Smooth muscle cell of the brain vasculature (primary cell): Measurements from ENCODE around the gene CYP3A5.
"Not testable (repeated sequence)": the region's sequence is repeated elsewhere in the genome, so short reads cannot be mapped to it uniquely, and the experiment has no call there.

Experiments used
- DNase-seq: peaks from one replicate; pipeline ENCODE4 v3.0.0-alpha.2; 2012; ENCODE audit warnings: low read depth, low spot score

Gene CYP3A5

GRCh38 chr7:99679400-99680191 is at the start of gene CYP3A5:
Gene CYP3A5 (minus strand): TSS chr7:99679996. CDS start chr7:99679896, 100 bp downstream.
- no peak for DNase-seq

DNA sequence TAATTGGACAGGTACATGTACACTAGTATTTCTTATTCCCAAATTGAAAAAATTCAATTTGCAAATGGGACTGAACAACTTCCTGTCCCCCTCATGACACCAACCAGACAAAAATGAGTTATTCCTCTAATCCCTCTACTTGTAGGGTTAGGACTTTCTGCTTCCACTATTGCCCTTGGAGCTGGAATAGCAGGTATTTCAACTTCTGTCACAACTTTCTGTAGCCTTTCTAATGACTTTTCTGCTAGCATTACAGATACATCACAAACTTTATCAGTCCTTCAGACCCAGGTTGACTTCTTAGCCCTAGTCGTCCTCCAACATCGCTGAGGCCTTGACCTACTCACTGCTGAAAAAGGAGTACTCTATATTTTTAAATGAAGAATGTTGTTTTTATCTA is 48.8 kb upstream of the CYP3A5 start:
- no peak for DNase-seq

DNA sequence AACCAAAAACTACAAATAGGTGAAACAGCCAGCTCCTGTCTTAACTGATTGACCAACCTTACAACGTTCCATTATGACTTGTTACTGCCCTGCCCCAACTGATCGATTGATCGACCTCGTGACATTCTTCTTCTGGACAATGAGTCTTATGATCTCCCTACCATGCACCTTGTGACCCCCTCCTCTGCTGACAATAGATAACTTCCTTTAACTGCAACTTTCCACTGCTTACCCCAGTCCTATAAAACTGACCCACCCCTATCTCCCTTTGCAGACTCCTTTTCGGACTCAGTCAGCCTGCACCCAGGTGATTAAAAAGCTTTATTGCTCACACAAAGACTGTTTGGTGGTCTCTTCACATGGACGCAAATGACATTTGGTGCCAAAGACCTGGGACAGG is 43.4 kb upstream of the CYP3A5 start:
- DNase-seq = not testable (repeated sequence)

DNA sequence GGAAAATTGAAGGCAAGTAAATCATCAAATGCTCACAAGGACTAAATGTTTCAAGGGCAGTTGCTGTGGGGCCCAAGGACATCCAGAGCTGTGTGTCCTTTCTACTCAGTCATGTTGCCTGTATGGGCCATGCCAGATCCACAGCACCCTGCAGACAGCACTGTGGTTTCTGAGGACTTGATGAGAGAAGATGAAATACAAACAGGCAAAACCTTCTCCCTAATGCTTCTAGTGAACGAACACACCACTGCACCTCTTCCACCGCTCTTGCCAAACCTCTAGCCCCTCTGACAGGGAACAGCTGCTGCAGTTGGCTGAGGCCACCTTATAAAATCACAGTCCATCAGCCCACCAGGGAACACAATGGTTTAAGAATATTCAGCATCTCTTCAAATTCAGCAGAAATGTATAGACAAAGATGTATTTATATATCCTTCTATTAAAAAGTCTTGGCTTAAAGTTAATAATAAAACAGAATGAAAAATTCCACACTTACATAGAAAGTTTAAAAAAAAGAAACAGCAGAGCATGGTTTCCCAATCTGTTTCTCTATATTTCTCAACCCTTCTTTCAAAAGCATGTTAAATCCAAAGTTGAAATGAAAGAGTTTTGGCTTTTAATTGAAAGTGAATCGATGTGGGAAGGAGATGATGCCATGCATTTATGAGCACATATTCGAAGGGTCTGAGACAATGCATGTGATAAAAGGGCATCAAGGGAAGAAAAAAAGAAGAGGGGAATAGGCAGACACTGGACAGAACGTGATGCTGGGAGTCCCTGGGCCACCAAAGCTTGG is 41.2 kb upstream of the CYP3A5 start:
- no peak for DNase-seq

- DNase-seq = no peak
These were observed 40.4 kb upstream of the CYP3A5 start for GRCh38 chr7:99719996-99720769.

- DNase-seq = no peak
These were observed 34.3 kb upstream of the CYP3A5 start for GRCh38 chr7:99713995-99714570.

- DNase-seq = no peak
These were observed 30.2 kb upstream of the CYP3A5 start for GRCh38 chr7:99709838-99710578.

GRCh38 chr7:99709260-99709659 is 29.5 kb upstream of the CYP3A5 start:
- no peak for DNase-seq

DNA sequence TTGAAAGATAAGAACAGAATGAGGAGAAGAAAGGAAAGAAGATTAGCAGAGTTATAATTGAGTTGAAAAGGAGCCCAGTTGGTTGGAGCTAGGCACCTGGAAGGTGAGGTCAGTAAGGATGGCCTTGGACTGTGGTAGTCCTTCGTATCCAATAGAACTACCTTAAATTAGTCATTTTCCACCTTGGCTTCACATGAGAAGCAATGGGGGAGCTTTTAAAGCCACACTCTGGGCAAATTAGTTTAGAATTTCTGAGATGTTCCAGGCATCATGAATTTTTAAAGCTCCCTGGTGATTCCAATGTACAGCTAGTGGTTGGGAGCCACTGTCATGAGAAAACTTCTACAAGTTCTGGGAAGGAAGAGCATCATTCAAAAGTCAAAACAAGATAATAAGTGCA is 27.3 kb upstream of the CYP3A5 start:
- DNase-seq = no peak

DNA sequence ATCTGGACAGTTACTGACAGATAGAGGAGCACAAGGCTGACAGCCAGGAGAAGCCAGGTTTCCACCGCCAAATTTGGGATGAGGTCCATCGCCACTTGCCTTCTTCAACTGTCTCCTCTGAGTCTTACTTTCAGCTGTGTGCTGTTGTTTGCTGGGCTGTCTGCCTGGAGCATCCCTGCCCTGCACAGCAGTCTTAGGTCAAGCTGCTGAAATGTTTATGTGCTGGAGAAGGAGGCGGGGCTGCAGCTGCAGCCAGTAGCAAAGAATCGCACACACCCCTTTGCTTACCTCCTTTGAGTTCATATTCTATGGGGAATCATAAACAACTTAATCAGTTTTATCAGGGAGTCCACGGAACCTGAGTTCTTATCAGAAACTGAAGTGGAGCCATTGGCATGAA is 20.1 kb upstream of the CYP3A5 start:
- no peak for DNase-seq

DNA sequence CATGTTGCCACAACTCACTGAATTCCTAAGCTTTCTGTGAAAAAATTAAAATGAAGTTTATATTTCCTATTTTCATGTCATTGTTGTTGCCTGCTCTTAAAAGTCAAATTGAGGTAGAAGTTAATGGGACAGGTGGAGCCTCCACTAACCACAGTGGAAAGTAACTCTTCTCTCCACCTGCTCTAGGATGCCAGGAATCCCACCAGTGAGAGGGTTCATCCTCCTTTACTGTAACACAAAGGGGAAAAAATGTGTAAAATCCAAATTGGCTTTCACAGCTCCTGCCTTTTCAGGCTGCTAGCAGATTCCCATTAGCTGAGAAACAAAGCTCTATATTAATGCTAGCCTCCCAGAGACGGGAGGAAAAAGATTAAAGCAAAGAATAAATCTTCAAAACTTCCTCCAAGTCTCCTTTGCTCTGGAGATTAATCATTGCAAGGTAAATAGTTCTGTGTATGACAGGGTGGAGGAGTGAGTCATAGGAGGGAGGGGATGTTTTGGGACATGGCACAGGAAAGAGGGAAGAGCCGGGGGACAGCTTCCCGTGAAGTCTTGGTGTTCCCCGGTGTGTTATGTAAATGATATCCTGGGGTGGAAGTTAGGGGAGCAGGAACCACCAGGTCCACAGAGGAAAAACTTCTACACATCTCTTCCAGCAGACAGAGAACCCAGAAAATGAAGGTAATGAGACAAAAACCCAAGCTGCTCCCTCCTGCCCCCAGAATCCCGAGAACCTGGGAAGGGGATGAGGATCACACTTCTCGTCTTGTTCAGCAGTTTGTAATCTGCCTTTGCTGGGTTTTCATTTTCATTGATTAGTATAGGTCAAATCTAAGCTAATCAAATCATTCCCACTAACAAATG is 19.3 kb upstream of the CYP3A5 start:
- not testable (repeated sequence) for DNase-seq

DNA sequence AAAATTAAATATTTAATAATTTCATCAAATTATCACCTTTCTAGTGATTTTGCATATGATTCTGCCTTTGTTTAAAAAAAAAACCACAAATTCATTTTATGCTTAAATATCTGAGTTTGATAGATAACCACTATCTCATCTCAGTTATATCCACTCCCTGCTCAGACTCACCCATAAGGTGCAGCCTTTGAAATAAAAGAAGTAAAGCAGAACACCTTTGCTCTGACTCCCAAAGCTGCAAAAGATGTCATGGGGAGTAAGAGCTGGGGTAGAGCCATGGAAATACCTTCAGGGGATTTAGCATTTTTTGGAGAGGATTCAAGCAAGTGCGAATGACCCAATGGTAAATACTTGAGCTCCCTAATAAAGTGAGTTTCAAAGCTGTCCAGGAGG is 15.1 kb upstream of the CYP3A5 start:
- DNase-seq = no peak

- DNase-seq = no peak
These were observed 14.6 kb upstream of the CYP3A5 start for GRCh38 chr7:99694201-99694911.

DNA sequence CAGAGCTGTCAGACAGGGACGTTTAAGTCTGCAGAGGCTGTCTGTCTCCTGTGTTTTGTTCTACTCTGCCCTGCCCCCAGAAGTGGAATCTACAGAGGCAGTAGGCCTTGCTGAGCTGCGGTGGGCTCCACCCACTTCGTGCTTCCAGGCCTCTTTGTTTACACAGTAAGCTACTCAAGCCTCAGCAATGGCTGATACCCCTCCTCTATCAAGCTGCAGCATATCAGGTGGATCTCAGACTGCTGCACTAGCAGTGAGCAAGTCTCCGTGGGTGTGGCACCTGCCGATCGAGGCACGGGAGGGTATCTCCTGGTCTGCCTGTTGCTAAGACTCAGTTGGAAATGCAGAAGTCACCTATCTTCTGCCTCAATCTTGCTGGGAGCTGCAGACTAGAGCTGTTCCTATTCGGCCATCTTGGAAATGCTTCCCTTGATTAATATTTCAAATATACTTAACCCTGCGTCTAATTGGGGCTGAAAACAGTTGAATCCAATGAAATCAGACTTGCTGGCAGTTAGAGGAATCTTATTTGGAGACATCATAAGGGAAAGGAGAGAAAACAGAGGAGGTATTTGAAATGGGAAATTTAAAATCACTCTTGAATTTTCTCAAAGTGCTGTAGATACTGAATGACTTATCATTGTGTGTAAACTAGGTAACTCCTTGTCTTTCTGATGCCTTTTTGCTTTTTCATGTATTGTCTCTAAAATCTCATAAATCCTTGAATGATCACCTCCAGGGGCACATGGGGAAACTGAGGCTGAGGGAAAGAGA is 13.8 kb upstream of the CYP3A5 start:
- no peak for DNase-seq

DNA sequence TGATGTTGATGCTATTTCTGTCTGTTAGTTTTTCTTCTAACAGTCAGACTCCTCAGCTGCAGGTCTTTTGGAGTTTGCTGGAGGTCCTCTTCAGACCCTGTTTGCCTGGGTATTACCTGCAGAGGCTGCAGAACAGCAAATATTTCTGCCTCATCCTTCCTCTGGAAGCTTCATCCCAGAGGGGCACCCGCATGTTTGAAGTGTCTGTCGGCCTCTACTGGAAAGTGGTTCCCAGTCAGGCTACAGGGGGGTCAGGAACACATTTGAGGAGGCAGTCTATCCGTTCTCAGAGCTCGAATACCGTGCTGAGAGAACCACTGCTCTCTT is 13.3 kb upstream of the CYP3A5 start:
- DNase-seq = no peak

DNA sequence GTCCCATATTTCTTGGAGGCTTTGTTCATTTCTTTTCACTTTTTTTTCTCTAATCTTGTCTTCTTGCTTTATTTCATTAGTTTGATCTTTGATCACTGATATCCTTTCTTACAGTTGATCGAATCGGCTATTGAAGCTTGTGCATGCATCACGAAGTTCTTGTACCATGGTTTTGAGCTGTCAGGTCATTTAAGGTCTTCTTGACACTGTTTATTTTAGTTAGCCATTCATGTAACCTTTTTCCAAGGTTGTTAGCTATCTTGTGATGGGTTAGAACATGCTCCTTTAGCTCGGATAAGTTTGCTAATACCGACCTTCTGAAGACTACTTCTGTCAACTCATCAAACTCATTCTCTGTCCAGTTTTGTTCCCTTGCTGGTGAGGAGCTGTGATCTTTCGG is 12.8 kb upstream of the CYP3A5 start:
- not testable (repeated sequence) for DNase-seq

DNA sequence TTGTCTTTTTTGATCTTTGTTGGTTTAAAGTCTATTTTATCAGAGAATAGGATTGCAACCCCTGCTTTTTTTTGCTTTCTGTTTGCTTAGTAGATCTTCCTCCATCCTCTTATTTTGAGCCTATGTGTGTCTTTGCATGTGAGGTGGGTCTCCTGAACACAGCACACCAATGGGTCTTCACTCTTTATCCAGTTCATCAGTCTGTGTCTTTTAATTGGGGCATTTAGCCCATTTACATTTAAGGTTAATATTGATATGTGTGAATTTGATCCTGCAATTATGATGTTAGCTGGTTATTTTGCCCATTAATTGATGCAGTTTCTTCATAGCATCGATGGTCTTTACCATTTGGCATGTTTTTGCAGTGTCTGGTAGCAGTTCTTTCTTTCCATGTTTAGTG is 11.9 kb upstream of the CYP3A5 start:
- DNase-seq = not testable (repeated sequence)

DNA sequence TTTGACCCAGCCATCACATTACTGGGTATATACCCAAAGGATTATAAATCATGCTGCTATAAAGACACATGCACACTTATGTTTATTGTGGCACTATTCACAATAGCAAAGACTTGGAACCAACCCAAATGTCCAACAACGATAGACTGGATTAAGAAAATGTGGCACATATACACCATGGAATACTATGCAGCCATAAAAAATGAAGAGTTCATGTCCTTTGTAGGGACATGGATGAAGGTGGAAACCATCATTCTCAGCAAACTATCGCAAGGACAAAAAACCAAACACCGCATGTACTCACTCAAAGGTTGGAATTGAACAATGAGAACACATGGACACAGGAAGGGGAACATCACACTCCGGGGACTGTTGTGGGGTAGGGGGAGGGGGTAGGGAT is 11.1 kb upstream of the CYP3A5 start:
- DNase-seq = not testable (repeated sequence)
